ENCODE data around the gene CHN1.

CHN1 gene

GRCh38 chr2:174970092-174970491, 35.1 kb downstream of the CHN1 start:
- no peak for DNase-seq

- DNase-seq: no peak
Observed at GRCh38 chr2:174969091-174969734, 36.0 kb downstream of the CHN1 start.

GRCh38 chr2:174967691-174968260, 37.4 kb downstream of the CHN1 start:
- DNase-seq: no peak

GRCh38 chr2:174967086-174967485, 38.1 kb downstream of the CHN1 start:
- DNase-seq: no peak

- DNase-seq: no peak
Observed at GRCh38 chr2:174965992-174966744, 39.0 kb downstream of the CHN1 start.

GRCh38 chr2:174965551-174965950, 39.6 kb downstream of the CHN1 start:
- DNase-seq: no peak

DNA sequence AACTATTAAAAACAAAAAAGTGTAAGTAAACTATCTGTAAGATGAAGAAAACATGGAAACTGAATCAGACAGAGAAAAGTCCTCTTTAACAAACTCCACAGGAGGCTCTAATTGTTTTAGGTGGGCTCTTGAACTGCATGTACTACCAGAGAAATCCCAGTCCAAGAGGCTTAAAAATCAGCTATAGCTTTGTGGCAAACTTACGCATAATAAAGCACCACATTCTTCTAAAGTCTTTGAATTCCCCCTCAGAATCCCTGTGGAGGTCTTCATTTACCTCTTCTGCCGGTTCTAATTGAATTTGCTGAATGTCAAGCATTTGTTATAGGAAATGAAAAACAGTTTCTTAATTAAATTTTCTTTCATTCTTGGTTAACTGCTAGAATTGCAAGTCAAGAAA, 40.8 kb downstream of the CHN1 start:
- DNase-seq: no peak

DNA sequence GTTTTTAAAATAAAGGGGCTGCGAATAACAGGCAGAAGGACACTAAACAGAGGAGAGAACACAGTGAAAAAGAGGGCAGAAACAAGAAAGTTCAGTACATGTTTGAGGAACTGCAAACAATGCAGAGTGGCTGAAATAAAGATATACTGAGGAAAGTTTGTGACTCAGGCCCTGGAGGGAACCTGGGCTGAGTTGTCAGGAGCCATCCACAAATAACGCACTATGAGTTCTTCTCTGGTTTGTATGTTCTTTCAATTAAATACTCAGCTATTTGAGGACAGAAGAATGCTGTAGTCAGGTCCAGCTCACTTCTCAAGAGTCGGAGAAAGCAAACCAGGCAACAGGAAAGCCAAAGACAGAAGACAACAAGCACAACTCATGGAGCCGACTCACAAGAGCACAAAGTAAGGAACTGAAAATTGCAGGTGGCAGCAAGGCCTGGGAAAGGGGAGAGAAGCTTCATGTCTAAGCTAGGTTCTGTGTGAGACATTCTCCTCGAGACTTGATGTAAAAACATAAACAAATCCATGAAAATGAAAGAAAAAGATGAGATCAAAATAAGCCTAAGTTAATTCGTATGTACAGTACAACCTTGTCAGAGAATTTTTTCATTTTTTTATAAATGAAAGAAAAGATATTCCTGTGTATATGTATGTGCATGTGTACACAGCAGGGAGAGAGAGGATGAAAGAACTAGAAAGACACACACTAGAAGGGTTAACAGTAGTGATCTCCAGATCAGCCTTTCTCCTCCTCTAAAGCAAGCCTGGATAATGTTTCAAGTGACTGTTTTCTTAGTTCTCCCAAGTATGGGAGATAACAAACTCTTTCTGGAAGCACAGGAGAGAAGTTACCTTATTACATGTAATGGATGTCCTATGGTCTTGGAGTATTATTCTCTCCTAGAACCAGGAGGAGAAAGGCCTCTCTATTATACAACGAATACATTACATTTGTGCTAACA, 41.5 kb downstream of the CHN1 start:
- no peak for DNase-seq

GRCh38 chr2:174959787-174960186, 45.4 kb downstream of the CHN1 start:
- DNase-seq: no peak

DNA sequence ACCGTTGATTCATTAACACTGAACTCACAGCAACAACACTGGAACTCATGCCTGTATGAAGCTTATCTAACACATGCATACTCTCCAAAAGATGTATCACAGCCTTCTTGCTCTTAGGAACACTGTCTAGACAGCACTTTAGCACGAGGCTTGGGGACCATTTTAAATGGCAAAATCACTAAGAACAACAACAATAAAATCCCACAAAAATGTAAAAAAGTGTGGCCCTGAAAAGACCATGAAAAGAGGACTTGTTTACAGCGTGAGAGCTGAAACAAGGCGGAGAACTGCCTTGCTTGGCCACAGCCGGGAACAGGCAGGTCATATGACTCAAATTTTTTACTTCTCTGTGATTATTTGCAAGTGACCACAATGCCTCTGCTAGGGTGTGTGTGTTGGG, 48.1 kb downstream of the CHN1 start:
- DNase-seq: no peak

DNA sequence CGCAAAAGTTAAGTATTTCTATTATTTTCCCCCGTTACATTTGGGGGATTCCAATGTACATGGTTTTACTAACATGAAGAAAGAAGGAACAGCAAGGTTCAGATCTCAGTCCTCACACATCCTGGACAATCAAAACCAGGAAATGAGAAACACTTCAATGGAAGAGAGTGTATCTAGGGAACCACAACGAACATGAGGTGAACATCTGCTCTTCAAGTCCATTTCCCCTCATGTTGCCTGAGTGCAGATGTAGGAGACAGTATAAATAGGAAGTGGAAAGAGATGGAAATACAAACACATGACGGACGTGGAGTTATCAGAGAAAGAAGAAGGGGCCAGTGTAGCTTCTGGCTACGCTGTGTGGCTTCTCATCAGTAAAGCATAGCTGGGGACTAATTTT, 52.6 kb downstream of the CHN1 start:
- no peak for DNase-seq

GRCh38 chr2:174951745-174952144, 53.4 kb downstream of the CHN1 start:
- DNase-seq: no peak

GRCh38 chr2:174949988-174950687, 55.0 kb downstream of the CHN1 start:
- DNase-seq: no peak

DNA sequence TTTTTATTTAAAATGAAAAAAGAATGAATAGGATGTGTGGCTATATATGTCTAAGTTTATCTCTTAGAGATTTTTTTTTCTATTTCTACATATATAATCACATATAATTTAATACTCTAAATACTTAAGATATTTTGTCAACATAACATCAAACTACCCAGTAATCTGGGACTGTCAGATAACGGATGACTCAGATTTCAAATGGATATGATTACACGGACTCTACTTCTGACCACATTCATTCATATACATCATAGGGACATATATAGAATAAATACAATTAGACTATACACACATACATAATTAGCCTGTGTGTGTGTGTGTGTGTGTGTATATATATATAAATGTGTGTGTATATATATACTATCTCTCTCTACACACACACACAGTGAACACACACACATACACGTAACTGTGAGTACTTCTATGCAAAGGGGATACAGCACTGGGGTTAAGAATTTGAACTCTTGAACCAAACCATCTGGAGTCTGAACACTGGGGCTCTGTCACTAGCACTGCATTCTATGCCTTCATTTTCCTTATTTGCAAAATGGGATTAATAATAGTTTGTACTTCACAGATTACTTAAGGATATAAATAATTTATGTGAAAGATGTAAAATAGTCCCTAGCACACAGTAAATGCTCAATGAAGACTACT, 59.5 kb downstream of the CHN1 start:
- no peak for DNase-seq

- no peak for DNase-seq
Observed at GRCh38 chr2:174939046-174939445, 66.1 kb downstream of the CHN1 start.

DNA sequence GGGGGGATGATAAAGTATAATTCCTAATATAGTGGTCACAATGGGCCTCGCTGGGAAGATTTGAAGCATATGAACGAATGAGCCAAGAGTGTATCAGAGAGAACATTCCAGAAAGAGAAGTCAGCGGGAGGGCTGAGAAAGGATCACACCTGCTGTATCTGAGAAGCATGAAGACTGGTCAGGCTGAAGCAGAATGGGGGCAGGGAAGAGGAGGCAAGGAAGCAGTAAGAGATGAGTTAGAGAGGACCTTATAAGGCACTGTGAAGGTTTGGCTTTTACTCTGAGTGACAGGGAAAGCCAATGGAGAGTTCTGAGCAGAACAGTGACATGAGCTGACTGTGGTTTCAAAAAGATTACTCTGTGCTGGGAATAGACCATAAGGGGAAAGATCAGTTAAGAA, 73.5 kb downstream of the CHN1 start:
- no peak for DNase-seq

- no peak for DNase-seq
Observed at GRCh38 chr2:174929786-174930185, 75.4 kb downstream of the CHN1 start.

GRCh38 chr2:174925046-174925784, 80.0 kb downstream of the CHN1 start:
- no peak for DNase-seq

DNA sequence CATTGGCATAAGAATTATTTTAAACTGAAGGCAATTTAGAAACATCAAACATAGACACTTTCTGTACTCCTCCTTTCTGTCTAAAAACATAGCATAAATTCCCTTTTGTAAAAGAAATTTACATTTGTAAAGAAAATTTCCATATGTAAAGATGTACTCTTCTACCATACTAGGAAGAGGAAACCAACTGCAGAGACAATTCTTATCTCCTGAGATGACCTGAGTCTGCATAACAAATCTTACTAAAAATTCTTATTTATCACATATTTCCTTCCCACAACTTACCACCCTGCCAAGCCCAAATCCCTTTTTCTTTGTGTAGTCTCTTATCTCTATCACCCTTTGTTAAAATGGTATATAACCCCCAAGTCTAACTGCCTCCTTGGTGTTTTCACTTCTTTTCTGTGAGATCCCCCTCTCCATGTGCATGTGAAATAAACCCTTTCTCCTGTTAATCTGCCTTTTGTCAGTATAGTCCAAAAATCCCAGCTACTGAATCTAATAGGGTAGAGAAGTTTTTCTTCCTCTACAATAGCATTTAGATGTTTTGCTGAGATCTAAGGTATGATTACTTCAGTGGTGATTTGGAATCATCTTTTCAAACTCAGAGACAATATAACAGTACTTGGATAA, 81.0 kb downstream of the CHN1 start:
- no peak for DNase-seq

GRCh38 chr2:174919947-174920595, 85.1 kb downstream of the CHN1 start:
- no peak for DNase-seq

All from stimulated activated naive CD4-positive, alpha-beta T cell treated with Interleukin-2 at 50 U/mL for 16 hours (primary cell).